Type B pancreatic cell (in vitro differentiated cells): ENCODE measurements around the gene GUCD1. TPM values are rescaled to one million over a fixed set of nuclear protein-coding genes. Genes with fewer than 3 reads are reported as not detected.

Experiments used
- DNase-seq: peaks from one replicate; pipeline ENCODE4 v3.0.0; 2021; ENCODE audit warnings: mixed read lengths; ENCODE audit not compliant: unreplicated experiment; ENCODE audit errors: extremely low spot score
- H3K27ac Mint-ChIP-seq: 2 replicates; pipeline ENCODE4 v1.8.0; 2021; ENCODE audit warnings: mild to moderate bottlenecking, mixed read lengths
- H3K27me3 Mint-ChIP-seq: 2 replicates; pipeline ENCODE4 v1.8.0; 2021; ENCODE audit warnings: mixed read lengths
- H3K36me3 Mint-ChIP-seq: 2 replicates; pipeline ENCODE4 v1.8.0; 2021; ENCODE audit warnings: mixed read lengths
- H3K4me1 Mint-ChIP-seq: one replicate; pipeline ENCODE4 v1.8.0; 2021; ENCODE audit warnings: mixed read lengths; ENCODE audit not compliant: unreplicated experiment
- H3K4me3 Mint-ChIP-seq: 2 replicates; pipeline ENCODE4 v1.8.0; 2021; ENCODE audit warnings: mild to moderate bottlenecking, mixed read lengths
- H3K9me3 Mint-ChIP-seq: 2 replicates; pipeline ENCODE4 v1.8.0; 2021; ENCODE audit warnings: mixed read lengths
- total RNA-seq: library from RNA; stranded (reverse); gene quantifications from 2 replicates; pipeline ENCODE4 v1.2.1, GENCODE V29; 2021; ENCODE audit warnings: low replicate concordance
- TF ChIP-seq, protein P1 (sequence below): fragments of 200-600 bp; sonication (generic); conservative IDR thresholded peaks from 2 replicates; pipeline ENCODE4 v1.5.0; 2021; ENCODE audit warnings: antibody characterized with exemption, mild to moderate bottlenecking

GUCD1 gene
- total RNA-seq, 1 donor from 2014 or later, result 81.8 TPM

- Mint-ChIP-seq H3K9me3 (no peaks in the 10 kb centered on the region), H3K27ac (no peak overlapping the region), H3K4me3 (no peak overlapping the region), H3K27me3 (peaks cover 36% of the 10 kb centered on the region), H3K4me1 (peaks cover 32% of the 10 kb centered on the region), H3K36me3 (no peaks in the 10 kb centered on the region)
- DNase-seq, result no peak
- TF ChIP-seq, protein P1, sequence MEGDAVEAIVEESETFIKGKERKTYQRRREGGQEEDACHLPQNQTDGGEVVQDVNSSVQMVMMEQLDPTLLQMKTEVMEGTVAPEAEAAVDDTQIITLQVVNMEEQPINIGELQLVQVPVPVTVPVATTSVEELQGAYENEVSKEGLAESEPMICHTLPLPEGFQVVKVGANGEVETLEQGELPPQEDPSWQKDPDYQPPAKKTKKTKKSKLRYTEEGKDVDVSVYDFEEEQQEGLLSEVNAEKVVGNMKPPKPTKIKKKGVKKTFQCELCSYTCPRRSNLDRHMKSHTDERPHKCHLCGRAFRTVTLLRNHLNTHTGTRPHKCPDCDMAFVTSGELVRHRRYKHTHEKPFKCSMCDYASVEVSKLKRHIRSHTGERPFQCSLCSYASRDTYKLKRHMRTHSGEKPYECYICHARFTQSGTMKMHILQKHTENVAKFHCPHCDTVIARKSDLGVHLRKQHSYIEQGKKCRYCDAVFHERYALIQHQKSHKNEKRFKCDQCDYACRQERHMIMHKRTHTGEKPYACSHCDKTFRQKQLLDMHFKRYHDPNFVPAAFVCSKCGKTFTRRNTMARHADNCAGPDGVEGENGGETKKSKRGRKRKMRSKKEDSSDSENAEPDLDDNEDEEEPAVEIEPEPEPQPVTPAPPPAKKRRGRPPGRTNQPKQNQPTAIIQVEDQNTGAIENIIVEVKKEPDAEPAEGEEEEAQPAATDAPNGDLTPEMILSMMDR, result no peak
Measured at GRCh38 chr22:24503843-24504338, 51.0 kb downstream of the GUCD1 start.

DNA sequence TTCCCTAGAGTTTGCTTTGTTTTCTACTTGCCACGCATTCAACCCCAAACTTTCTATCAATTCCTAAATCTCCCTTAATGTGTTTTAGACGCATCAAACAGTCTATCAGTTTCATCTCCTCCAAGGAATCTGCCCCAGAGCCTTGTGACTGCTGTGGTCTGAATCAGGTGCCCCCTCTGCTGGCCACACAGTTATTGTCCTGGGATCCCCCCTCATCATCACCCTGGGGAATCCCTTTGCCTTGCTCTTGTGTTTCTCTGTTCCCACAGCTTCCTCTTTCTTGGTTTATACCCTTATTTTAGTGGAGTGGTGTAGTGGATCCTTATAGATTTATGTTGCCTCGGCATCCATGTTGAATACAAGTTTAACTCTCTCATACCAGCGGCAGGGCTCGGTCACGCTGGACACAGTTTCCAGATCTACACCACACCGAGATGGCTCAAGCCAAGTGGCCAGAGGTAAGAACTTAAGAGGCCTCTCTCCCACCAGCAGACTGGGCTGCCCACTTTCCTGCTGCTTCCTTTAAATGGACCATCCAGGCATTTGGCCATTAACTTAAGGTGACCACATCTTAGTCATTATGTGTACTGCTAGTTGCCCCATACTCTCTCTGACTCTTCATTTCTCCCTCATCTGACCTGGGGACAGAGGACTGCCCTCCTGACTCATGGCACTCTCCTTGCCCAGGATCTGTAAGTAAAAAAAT lies 51.6 kb downstream of the GUCD1 start:
- no peaks in the 10 kb centered on the region for H3K9me3 Mint-ChIP-seq
- H3K27me3 Mint-ChIP-seq, result peaks cover 32% of the 10 kb centered on the region
- H3K4me1 Mint-ChIP-seq, result peaks cover 32% of the 10 kb centered on the region
- TF ChIP-seq, protein P1, result peak; percentile 71
- H3K36me3 Mint-ChIP-seq, result no peaks in the 10 kb centered on the region
- no peak for DNase-seq
- H3K27ac Mint-ChIP-seq, result no peak overlapping the region
- H3K4me3 Mint-ChIP-seq, result no peak overlapping the region

DNA sequence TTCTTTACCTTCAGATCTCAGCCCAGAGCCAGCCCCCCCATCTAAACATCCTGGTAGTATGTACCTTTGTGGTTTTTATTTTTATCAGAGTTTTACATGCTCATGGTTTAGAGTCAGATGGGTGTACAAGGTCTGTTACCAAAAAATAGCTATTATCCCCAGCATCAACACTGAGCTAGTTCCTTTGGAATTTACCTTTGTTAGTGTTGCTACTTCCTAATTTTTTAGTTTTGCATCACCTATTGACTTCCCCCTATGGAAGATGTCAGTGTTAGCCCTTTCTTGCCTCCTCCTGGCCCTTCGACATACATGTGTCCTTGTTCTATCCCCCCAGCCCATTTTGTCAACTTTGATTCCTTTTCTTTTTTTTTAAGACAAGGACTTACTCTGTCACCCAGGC lies 52.4 kb downstream of the GUCD1 start:
- no peak overlapping the region for H3K27ac Mint-ChIP-seq
- TF ChIP-seq, protein P1, result no peak
- peaks cover 28% of the 10 kb centered on the region for H3K27me3 Mint-ChIP-seq
- peaks cover 32% of the 10 kb centered on the region for H3K4me1 Mint-ChIP-seq
- no peak overlapping the region for H3K4me3 Mint-ChIP-seq
- no peak for DNase-seq
- H3K9me3 Mint-ChIP-seq, result no peaks in the 10 kb centered on the region
- H3K36me3 Mint-ChIP-seq, result no peaks in the 10 kb centered on the region

- Mint-ChIP-seq H3K27ac (no peak overlapping the region), H3K9me3 (no peaks in the 10 kb centered on the region), H3K4me1 (peaks cover 31% of the 10 kb centered on the region), H3K4me3 (no peak overlapping the region), H3K27me3 (peaks cover 28% of the 10 kb centered on the region), H3K36me3 (no peaks in the 10 kb centered on the region)
- no peak for DNase-seq
- TF ChIP-seq, protein P1, result no peak
Measured at GRCh38 chr22:24502034-24502433, 52.9 kb downstream of the GUCD1 start.

- no peak for DNase-seq
- H3K36me3 Mint-ChIP-seq, result no peaks in the 10 kb centered on the region
- H3K27me3 Mint-ChIP-seq, result peaks cover 31% of the 10 kb centered on the region
- no peaks in the 10 kb centered on the region for H3K9me3 Mint-ChIP-seq
- H3K4me1 Mint-ChIP-seq, result peaks cover 31% of the 10 kb centered on the region
- H3K4me3 Mint-ChIP-seq, result no peak overlapping the region
- TF ChIP-seq, protein P1, result no peak
- no peak overlapping the region for H3K27ac Mint-ChIP-seq
Measured at GRCh38 chr22:24501301-24502005, 53.5 kb downstream of the GUCD1 start.
